ENCODE measurements around the gene USP37.

USP37 gene

GRCh38 chr2:218472988-218473387 is 95.2 kb downstream of the USP37 start:
- DNase-seq (ENCODE audit: low read depth), result no peak

GRCh38 chr2:218471982-218472381 is 96.2 kb downstream of the USP37 start:
- DNase-seq (ENCODE audit: low read depth), result no peak

GRCh38 chr2:218471036-218471435 is 97.1 kb downstream of the USP37 start:
- DNase-seq (ENCODE audit: low read depth), result no peak

GRCh38 chr2:218470448-218470847 is 97.7 kb downstream of the USP37 start:
- DNase-seq (ENCODE audit: low read depth), result no peak

- no peak for DNase-seq (ENCODE audit: low read depth)
These were observed 102.0 kb downstream of the USP37 start for GRCh38 chr2:218465987-218466633.

- DNase-seq (ENCODE audit: low read depth), result no peak
These were observed 109.6 kb downstream of the USP37 start for GRCh38 chr2:218458598-218458997.

GRCh38 chr2:218456849-218457248 is 111.3 kb downstream of the USP37 start:
- no peak for DNase-seq (ENCODE audit: low read depth)

- no peak for DNase-seq (ENCODE audit: low read depth)
These were observed 116.1 kb downstream of the USP37 start for GRCh38 chr2:218452079-218452478.

- DNase-seq (ENCODE audit: low read depth), result no peak
These were observed 119.2 kb downstream of the USP37 start for GRCh38 chr2:218448934-218449333.

- DNase-seq (ENCODE audit: low read depth), result no peak
These were observed 121.1 kb downstream of the USP37 start for GRCh38 chr2:218447072-218447471.

- DNase-seq (ENCODE audit: low read depth), result no peak
These were observed 121.6 kb downstream of the USP37 start for GRCh38 chr2:218446547-218446946.

- no peak for DNase-seq (ENCODE audit: low read depth)
These were observed 122.5 kb downstream of the USP37 start for GRCh38 chr2:218445602-218446001.

GRCh38 chr2:218444692-218445357 is 123.3 kb downstream of the USP37 start:
- no peak for DNase-seq (ENCODE audit: low read depth)

GRCh38 chr2:218438596-218438995 is 129.6 kb downstream of the USP37 start:
- DNase-seq (ENCODE audit: low read depth), result no peak

GRCh38 chr2:218437969-218438368 is 130.2 kb downstream of the USP37 start:
- no peak for DNase-seq (ENCODE audit: low read depth)

GRCh38 chr2:218436992-218437391 is 131.2 kb downstream of the USP37 start:
- no peak for DNase-seq (ENCODE audit: low read depth)

GRCh38 chr2:218435003-218435982 is 132.9 kb downstream of the USP37 start:
- DNase-seq (ENCODE audit: low read depth), result no peak

- DNase-seq (ENCODE audit: low read depth), result no peak
These were observed 133.7 kb downstream of the USP37 start for GRCh38 chr2:218434456-218434855.

GRCh38 chr2:218432676-218433365 is 135.3 kb downstream of the USP37 start:
- DNase-seq (ENCODE audit: low read depth), result no peak

GRCh38 chr2:218431878-218432277 is 136.3 kb downstream of the USP37 start:
- no peak for DNase-seq (ENCODE audit: low read depth)

- DNase-seq (ENCODE audit: low read depth), result no peak
These were observed 137.4 kb downstream of the USP37 start for GRCh38 chr2:218430721-218431120.
